H9 (cell line): ENCODE data around the gene LITAF. TPM values are rescaled to one million over a fixed set of nuclear protein-coding genes. Genes with fewer than 3 reads are reported as not detected.

Source experiments
- DNase-seq: peaks from one replicate; pipeline ENCODE4 v3.0.0-alpha.2; 2017
- H2AFZ ChIP-seq: one replicate; pipeline ENCODE4 v1.6.1; 2013; ENCODE audit warnings: mild to moderate bottlenecking, low read length, control low read depth, moderate library complexity
- H2AK5ac ChIP-seq: 2 replicates; pipeline ENCODE4 v1.6.1; 2013; ENCODE audit warnings: low read length, control low read depth, mixed read lengths; ENCODE audit not compliant: insufficient read length
- H2BK120ac ChIP-seq: one replicate; pipeline ENCODE4 v1.6.1; 2013; ENCODE audit warnings: low read depth, mild to moderate bottlenecking, low read length, control low read depth, inconsistent platforms; ENCODE audit not compliant: poor library complexity, severe bottlenecking
- H2BK12ac ChIP-seq: 2 replicates; pipeline ENCODE4 v1.6.1; 2013; ENCODE audit warnings: low read length, control low read depth, mixed read lengths, low read depth; ENCODE audit not compliant: insufficient read length
- H2BK15ac ChIP-seq: 2 replicates; pipeline ENCODE4 v1.6.1; 2013; ENCODE audit warnings: low read depth, low read length, control low read depth
- H2BK20ac ChIP-seq: one replicate; pipeline ENCODE4 v1.6.1; 2013; ENCODE audit warnings: low read depth, mild to moderate bottlenecking, low read length, control low read depth, inconsistent platforms; ENCODE audit not compliant: poor library complexity, severe bottlenecking
- H2BK5ac ChIP-seq: 2 replicates; pipeline ENCODE4 v1.6.1; 2013; ENCODE audit warnings: low read length, control low read depth, mixed read lengths; ENCODE audit not compliant: insufficient read length
- H3K14ac ChIP-seq: 2 replicates; pipeline ENCODE4 v1.6.1; 2013; ENCODE audit warnings: low read length, control low read depth; ENCODE audit not compliant: insufficient read depth
- H3K18ac ChIP-seq: 2 replicates; pipeline ENCODE4 v1.6.1; 2013; ENCODE audit warnings: low read depth, mild to moderate bottlenecking, mixed read lengths, low read length, control low read depth; ENCODE audit not compliant: insufficient read length
- H3K23ac ChIP-seq: 2 replicates; pipeline ENCODE4 v1.6.1; 2013; ENCODE audit warnings: low read length, control low read depth, mixed read lengths, low read depth; ENCODE audit not compliant: insufficient read length
- H3K23me2 ChIP-seq: 2 replicates; pipeline ENCODE4 v1.6.1; 2013; ENCODE audit warnings: low read depth, mild to moderate bottlenecking, mixed read lengths, low read length, control low read depth; ENCODE audit not compliant: insufficient read length, poor library complexity, severe bottlenecking
- H3K27ac ChIP-seq: 2 replicates; pipeline ENCODE4 v1.5.1; 2013; ENCODE audit warnings: low read length, control low read depth, mixed read lengths, low read depth; ENCODE audit not compliant: insufficient read length
- H3K27me3 ChIP-seq: 2 replicates; pipeline ENCODE4 v1.6.1; 2013; ENCODE audit warnings: low read length, control low read depth, inconsistent platforms; ENCODE audit not compliant: insufficient read depth
- H3K4ac ChIP-seq: 2 replicates; pipeline ENCODE4 v1.6.1; 2013; ENCODE audit warnings: low read depth, mild to moderate bottlenecking, control low read depth, inconsistent platforms, low read length, moderate library complexity
- H3K4me1 ChIP-seq: 2 replicates; pipeline ENCODE4 v1.6.1; 2013; ENCODE audit warnings: low read length, control low read depth, inconsistent platforms; ENCODE audit not compliant: insufficient read depth
- H3K4me2 ChIP-seq: 2 replicates; pipeline ENCODE4 v1.6.1; 2013; ENCODE audit warnings: low read length, control low read depth, mixed read lengths; ENCODE audit not compliant: insufficient read length, insufficient read depth
- H3K56ac ChIP-seq: 2 replicates; pipeline ENCODE4 v1.6.1; 2013; ENCODE audit warnings: low read depth, mild to moderate bottlenecking, mixed read lengths, low read length, control low read depth; ENCODE audit not compliant: insufficient read length
- H3K79me1 ChIP-seq: 2 replicates; pipeline ENCODE4 v1.6.1; 2013; ENCODE audit warnings: low read depth, mild to moderate bottlenecking, moderate library complexity, low read length, control low read depth, inconsistent platforms; ENCODE audit not compliant: insufficient read depth, poor library complexity, severe bottlenecking
- H3K79me2 ChIP-seq: 2 replicates; pipeline ENCODE4 v1.6.1; 2013; ENCODE audit warnings: low read length, control low read depth, inconsistent platforms; ENCODE audit not compliant: insufficient read depth
- H3K9ac ChIP-seq: 2 replicates; pipeline ENCODE4 v1.6.1; 2013; ENCODE audit warnings: low read length, control low read depth, mixed read lengths; ENCODE audit not compliant: insufficient read length; ENCODE audit errors: extremely low read depth
- H3K9me3 ChIP-seq: one replicate; pipeline ENCODE4 v1.6.1; 2013; ENCODE audit warnings: low read depth, low read length, inconsistent platforms; ENCODE audit not compliant: control insufficient read depth
- H3T11ph ChIP-seq: one replicate; pipeline ENCODE4 v1.6.1; 2013; ENCODE audit warnings: mild to moderate bottlenecking, low read length, control low read depth, inconsistent platforms
- H4K20me1 ChIP-seq: one replicate; pipeline ENCODE4 v1.6.1; 2013; ENCODE audit not compliant: control insufficient read depth, insufficient read length, insufficient read depth
- H4K5ac ChIP-seq: 2 replicates; pipeline ENCODE4 v1.6.1; 2013; ENCODE audit warnings: low read depth, mild to moderate bottlenecking, mixed read lengths, low read length, control low read depth; ENCODE audit not compliant: insufficient read length
- H4K8ac ChIP-seq: replicated peaks from 2 replicates; pipeline ENCODE4 v1.6.1; 2013; ENCODE audit warnings: low read length, control low read depth, mixed read lengths, low read depth; ENCODE audit not compliant: insufficient read length
- H4K91ac ChIP-seq: 2 replicates; pipeline ENCODE4 v1.6.1; 2013; ENCODE audit warnings: low read depth, mild to moderate bottlenecking, moderate library complexity, mixed read lengths, low read length, control low read depth; ENCODE audit not compliant: insufficient read length
- H3K27ac Mint-ChIP-seq, 3 experiments: 2 replicates in 2 of 3; 3 replicates in 1 of 3; pipeline ENCODE4 v1.8.0; 2020 to 2021; ENCODE audit warnings: mixed read lengths in 3 of 3, mild to moderate bottlenecking in 1 of 3, moderate library complexity in 1 of 3
- H3K27me3 Mint-ChIP-seq: 2 replicates; pipeline ENCODE4 v1.8.0; 2021; ENCODE audit warnings: low read depth, mild to moderate bottlenecking, moderate library complexity, mixed read lengths
- H3K36me3 Mint-ChIP-seq, 3 experiments: 2 replicates in 2 of 3; 3 replicates in 1 of 3; pipeline ENCODE4 v1.8.0; 2020 to 2021; ENCODE audit warnings: low read depth in 3 of 3, mixed read lengths in 3 of 3; ENCODE audit not compliant: insufficient read depth in 1 of 3
- H3K4me1 Mint-ChIP-seq, 2 experiments: 2 replicates each; pipeline ENCODE4 v1.8.0; 2020; ENCODE audit warnings: mixed read lengths in 2 of 2
- H3K4me3 Mint-ChIP-seq, 2 experiments: 2 replicates in 1 of 2; 3 replicates in 1 of 2; pipeline ENCODE4 v1.8.0; 2020 to 2021; ENCODE audit warnings: mild to moderate bottlenecking in 2 of 2, mixed read lengths in 2 of 2, moderate library complexity in 1 of 2
- H3K9me3 Mint-ChIP-seq, 2 experiments: 2 replicates in 1 of 2; 3 replicates in 1 of 2; pipeline ENCODE4 v1.8.0; 2020; ENCODE audit warnings: mild to moderate bottlenecking in 2 of 2, mixed read lengths in 2 of 2, moderate library complexity in 1 of 2
- WGBS: extraction: QIAGEN DNeasy Blood & Tissue Kit; methylation state at CpG from one replicate; pipeline ENCODE4 v1.1.7; 2013; ENCODE audit warnings: missing lambda C conversion rate, low lambda C conversion rate, mixed read lengths; ENCODE audit not compliant: insufficient read length; ENCODE audit errors: extremely low coverage; 5-methylcytosine and 5-hydroxymethylcytosine counted together
- total RNA-seq: library from RNA; stranded (reverse); gene quantifications from 2 replicates; pipeline ENCODE4 v1.2.1, GENCODE V29; 2021
- TF ChIP-seq, protein P1 (sequence below): fragments of 200-600 bp; sonication (generic); conservative IDR thresholded peaks from 3 replicates; pipeline ENCODE4 v1.8.0; 2021; ENCODE audit warnings: antibody characterized with exemption, mild to moderate bottlenecking

LITAF gene
- total RNA-seq, 1 experiment from 2014 or later = 249 TPM

DNA sequence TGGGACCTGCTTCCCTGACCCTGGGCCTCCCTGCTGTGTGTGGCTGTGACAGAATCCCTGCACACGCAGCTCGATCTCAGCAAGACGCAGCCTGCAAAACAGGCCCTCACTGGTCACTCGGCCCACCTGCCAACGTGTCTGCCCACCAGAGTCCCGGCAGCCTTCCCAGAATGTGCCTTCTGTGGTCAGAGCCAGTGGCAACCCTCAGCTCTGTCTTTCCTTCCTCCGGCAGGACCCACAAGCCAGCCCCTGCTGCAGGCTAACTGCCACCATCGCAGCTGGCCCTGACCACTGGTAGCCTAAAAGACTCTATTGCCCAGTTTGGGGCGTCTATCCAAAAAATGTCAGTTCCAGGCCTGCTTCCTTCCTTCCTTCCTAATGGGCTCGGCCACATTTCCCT is 83.2 kb downstream of the LITAF start:
- Histone ChIP-seq H3K18ac (no peak overlapping the region), H2BK15ac (no peak overlapping the region), H2BK5ac (no peak overlapping the region), H2BK120ac (no peak overlapping the region), H3K9ac (no peak overlapping the region), H3K4me1 (no peaks in the 10 kb centered on the region; the same call in 1 of the 2 replicates), H3K27ac (no peak overlapping the region), H3K79me1 (no peaks in the 10 kb centered on the region), H2BK20ac (no peak overlapping the region), H3T11ph (no peak overlapping the region), H3K23me2 (no peaks in the 10 kb centered on the region), H4K8ac (no peak overlapping the region), H3K23ac (no peak overlapping the region), H4K20me1 (no peaks in the 10 kb centered on the region), H3K56ac (no peak overlapping the region), H4K91ac (no peak overlapping the region), H3K4ac (no peak overlapping the region), H2BK12ac (no peak overlapping the region), H3K27me3 (no peaks in the 10 kb centered on the region), H3K4me2 (no peak overlapping the region), H4K5ac (no peak overlapping the region), H3K14ac (no peak overlapping the region), H2AK5ac (no peak overlapping the region), H2AFZ (no peak overlapping the region), H3K9me3 (no peaks in the 10 kb centered on the region), H3K79me2 (no peaks in the 10 kb centered on the region)
- no peaks in the 10 kb centered on the region for H3K9me3 Mint-ChIP-seq
- no peaks in the 10 kb centered on the region; the same call in none of the 2 replicates for H3K27me3 Mint-ChIP-seq
- DNase-seq = no peak
- no CpG with 5 or more reads among the region's 10 CpGs for WGBS
- H3K4me3 Mint-ChIP-seq = no peak overlapping the region
- peaks cover 32 to 45% of the 10 kb centered on the region in 2 experiments for H3K4me1 Mint-ChIP-seq
- no peaks in the 10 kb centered on the region for H3K36me3 Mint-ChIP-seq
- TF ChIP-seq, protein P1, sequence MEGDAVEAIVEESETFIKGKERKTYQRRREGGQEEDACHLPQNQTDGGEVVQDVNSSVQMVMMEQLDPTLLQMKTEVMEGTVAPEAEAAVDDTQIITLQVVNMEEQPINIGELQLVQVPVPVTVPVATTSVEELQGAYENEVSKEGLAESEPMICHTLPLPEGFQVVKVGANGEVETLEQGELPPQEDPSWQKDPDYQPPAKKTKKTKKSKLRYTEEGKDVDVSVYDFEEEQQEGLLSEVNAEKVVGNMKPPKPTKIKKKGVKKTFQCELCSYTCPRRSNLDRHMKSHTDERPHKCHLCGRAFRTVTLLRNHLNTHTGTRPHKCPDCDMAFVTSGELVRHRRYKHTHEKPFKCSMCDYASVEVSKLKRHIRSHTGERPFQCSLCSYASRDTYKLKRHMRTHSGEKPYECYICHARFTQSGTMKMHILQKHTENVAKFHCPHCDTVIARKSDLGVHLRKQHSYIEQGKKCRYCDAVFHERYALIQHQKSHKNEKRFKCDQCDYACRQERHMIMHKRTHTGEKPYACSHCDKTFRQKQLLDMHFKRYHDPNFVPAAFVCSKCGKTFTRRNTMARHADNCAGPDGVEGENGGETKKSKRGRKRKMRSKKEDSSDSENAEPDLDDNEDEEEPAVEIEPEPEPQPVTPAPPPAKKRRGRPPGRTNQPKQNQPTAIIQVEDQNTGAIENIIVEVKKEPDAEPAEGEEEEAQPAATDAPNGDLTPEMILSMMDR = no peak
- peak overlapping the region in 2 of 3 experiments; percentile 66 to 78; a peak in 4 of 7 replicates for H3K27ac Mint-ChIP-seq
